GM21737 (cell line): ENCODE measurements around the gene HOMER1.
A peak's percentile ranks its signal among the peaks of the same experiment; 100 is the strongest.

Source experiments
- ATAC-seq: cut with Tn5 transposase; IDR thresholded peaks from one replicate; pipeline ENCODE4 v1.9.1; 2021; ENCODE audit warnings: mild to moderate bottlenecking, moderate library complexity; ENCODE audit not compliant: unreplicated experiment

The HOMER1 gene

DNA sequence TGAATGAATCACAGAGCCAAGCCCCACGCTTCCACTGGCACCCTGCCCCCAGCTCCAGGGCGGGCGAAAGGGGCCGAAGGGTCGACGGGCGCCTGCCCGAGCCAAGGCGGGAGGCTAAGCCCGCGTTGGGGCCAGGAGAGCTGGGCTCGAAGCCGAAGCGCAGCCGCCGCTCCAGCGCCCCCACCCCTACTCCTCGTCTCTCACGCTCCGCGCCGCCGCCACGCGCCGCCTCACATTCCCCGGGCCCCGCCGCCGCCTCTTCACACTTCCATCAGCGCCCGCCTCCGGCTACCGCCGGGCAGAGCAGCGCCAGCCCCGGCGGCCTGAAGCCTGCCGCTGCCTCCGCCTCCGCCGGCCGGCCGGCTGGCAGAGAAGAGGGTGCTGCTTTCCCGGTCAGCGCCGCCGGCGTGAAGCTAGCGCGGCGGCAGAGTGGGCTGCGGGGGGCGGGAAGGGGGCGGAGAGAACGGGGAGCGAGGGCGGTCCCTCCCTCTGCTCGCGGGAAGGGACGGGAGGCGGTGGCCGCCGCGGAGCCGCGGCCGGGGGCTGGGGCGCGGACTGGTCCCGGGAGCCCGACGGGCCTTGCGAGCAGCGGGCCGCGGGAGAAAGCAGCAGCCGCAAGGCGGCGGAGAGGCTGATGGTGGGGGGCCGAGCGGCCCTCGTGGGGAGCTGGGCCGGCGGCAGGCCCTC is at the start of gene HOMER1:
Gene HOMER1 (minus strand): TSS at position 431 of the 687 bp plus-strand sequence. CDS start 1,360 bp downstream, outside the sequence.
- peak; percentile 60 for ATAC-seq

DNA sequence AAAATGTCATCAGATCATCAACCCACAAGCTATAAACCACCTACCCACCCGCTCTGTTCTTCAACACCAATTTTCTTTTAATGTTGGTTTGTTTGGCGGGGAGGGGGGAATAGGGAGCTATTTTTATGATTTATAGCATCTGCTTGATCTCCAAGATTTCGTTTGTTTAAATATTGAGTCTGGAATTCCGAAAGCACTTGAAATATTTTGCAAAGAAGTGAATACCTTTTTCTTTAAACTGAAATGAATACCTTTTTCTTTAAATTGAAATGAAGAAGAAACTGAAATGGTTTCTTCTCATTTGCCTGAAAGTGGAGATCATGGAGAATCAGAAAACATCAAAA is 49.3 kb upstream of the HOMER1 start:
- ATAC-seq: no peak

DNA sequence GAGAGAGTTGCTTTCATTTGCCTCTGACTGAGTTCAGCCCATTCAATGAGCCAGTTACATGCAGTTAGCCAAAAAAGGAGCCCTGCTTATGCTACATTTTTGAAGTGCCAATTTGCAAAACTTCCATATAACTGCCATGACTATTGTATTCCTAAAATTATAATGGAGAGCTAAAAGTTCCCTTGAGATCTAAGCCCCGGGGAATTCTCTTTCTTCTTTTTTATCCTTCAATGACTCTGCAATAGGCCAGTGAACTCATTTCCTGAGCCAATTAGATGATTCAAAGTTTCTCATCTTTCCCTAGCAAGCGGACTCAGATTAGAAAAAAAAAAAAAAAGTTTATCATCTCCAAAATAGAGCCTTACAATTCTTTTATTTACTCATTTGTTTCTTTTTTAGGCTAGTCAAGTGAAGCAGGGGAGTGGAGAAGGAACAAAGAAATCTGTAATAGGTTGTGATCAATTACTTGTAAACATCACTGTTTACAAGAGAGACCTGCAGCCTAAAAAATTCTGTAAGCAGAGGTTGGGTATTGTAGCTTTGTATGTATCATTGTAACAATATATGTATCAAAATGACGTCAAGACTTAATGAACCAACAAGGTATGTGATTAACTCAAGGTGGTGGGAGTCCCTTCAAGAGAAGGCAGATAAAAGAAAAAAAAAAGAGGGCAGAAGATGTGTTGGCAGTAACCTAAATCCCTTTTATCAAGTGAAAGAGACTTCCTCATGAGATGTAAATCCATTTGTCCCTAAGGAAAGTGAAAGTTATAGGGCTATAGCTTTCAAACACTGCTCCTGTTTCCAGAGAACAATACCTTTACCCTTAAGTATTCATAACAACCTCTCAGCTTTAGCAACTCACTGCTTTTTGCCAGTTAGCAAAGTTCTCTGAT is 48.7 kb upstream of the HOMER1 start:
- no peak for ATAC-seq

- ATAC-seq: peak; percentile 43
Measured at GRCh38 chr5:79561525-79561893, 47.6 kb upstream of the HOMER1 start.

DNA sequence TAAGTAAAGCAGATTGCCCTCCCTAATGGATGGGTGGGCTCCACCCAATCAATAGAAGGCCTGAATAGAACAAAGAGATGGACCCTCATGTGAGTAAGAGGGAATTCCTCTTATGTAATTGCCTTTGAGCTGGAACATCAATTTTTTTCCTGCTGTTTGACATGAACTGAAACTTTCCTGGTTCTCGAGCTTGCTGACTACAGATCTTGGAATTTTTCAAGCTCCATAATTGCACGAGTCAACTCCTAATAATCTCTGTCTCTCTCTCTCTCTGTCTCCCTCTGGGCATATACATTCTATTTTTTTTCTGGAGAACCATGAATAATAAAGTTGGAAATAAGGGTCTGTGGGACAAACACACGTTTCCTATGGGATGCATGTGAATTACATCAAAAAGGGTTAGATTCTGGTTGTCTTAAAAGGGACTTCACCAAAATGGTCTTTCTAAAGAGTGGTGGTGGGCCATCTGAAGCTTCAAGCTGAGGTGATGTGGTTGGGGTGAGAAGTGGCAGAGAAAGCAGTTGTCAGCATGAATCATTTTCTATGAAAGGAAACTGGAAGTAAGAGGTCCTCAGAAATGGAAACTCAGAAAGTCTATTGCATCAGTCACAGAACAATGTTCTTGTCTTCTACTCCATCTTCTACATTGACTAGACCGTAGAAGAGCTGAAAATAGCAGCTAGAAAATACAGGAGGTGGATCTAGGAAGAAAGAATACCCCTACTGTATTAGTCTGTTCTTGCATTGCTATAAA is 47.0 kb upstream of the HOMER1 start:
- ATAC-seq: peak; percentile 78

- no peak for ATAC-seq
Measured at GRCh38 chr5:79555418-79555817, 41.5 kb upstream of the HOMER1 start.

DNA sequence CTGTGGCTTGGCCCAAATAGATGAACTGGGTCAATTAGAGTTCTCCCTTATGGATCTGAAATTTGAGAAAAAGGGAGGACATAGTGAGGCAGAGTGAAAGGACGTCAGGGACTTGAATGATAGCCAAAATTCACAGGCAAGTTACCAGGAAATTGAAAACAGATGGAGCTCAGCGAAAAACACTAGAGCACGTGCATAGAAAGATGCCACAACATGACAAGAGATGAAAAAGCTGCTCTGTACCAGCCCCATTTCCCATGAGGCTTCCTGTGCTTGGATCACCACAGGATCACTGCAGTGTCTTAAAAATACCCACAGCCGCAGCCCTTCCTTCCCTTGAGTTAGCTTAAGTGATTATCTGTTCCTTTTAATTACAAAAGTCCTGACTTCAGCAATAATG is 39.0 kb upstream of the HOMER1 start:
- no peak for ATAC-seq

- no peak for ATAC-seq
Measured at GRCh38 chr5:79547982-79548381, 34.0 kb upstream of the HOMER1 start.

DNA sequence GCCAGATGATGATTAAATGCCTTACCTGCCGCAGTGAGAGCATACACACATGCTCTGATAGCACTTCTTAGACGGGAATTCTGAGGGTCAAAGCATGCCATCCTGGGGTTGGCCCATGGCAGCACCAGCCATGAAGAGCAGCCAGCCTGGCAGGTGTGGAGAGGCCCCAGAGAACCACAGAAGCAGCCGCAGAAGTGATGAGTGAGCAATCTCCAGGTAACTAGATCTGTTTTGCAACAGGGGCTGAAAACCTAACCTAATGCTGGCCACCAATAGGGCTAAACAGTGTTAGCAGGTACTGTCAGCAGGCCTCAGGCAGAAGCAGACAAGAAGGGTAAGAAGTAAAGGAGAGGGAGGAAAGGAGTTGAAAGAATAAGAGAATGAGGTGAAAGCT is 33.5 kb upstream of the HOMER1 start:
- no peak for ATAC-seq

GRCh38 chr5:79546782-79547428 is 33.0 kb upstream of the HOMER1 start:
- no peak for ATAC-seq

DNA sequence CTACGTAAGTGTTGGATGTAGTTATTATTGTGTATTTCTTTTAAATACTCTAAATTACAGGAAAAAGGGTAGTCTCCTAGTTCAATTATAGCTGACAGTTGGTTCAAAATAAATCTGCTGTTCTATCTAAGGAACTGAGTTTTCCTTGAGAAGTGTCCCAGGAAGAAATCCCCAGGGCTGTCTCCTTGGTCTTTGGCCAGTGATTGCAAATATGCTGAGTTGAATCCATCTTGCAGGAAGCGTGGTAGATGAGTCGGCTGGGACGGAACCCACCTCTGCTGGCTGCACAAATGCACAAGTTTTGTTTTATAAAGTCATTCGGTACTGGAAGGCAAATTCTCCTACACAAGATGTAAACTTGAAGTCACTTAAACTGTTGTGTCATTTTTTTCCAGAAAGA is 30.2 kb upstream of the HOMER1 start:
- no peak for ATAC-seq

- ATAC-seq: no peak
Measured at GRCh38 chr5:79540939-79541338, 27.0 kb upstream of the HOMER1 start.

- no peak for ATAC-seq
Measured at GRCh38 chr5:79536193-79536906, 22.4 kb upstream of the HOMER1 start.

DNA sequence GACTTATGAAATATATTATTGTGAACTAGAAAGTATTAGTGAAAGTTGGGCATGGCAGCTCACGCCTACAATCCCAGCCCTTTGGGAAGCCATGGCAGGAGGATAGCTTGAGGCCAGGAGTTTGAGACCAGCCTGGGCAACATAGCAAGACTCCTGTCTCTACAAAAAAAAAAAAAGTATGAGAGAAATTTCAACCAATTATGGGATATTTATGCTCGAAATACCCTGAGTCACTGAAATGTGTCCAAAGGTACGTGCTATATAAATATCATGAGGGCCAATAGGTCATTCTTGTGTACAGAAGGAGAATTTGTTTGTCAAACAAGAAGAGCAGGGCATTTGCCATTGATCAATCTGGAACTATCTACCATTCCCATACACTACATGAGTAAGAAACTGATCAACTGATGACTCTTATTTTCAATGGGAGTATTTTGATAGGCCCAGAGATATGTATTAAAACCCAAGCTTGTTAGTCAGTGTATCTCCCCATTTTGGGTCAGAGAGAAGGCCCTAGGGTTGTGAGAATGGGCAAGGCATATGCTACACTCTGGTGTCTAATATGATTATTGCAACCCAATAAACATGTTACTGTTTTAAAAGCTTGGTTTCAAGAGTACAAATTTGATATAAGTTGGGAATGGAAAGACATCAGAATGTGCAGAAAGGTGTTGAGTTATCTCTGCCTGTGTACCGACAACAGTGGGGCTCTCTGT is 21.7 kb upstream of the HOMER1 start:
- no peak for ATAC-seq

GRCh38 chr5:79529110-79529509 is 15.2 kb upstream of the HOMER1 start:
- no peak for ATAC-seq

- no peak for ATAC-seq
Measured at GRCh38 chr5:79527431-79527830, 13.5 kb upstream of the HOMER1 start.

- ATAC-seq: no peak
Measured at GRCh38 chr5:79526928-79527327, 13.0 kb upstream of the HOMER1 start.

- no peak for ATAC-seq
Measured at GRCh38 chr5:79526493-79526892, 12.6 kb upstream of the HOMER1 start.

- no peak for ATAC-seq
Measured at GRCh38 chr5:79521156-79521555, 7.2 kb upstream of the HOMER1 start.

GRCh38 chr5:79518718-79519117 is 4.8 kb upstream of the HOMER1 start:
- ATAC-seq: no peak
